Stimulated activated CD8-positive, alpha-beta memory T cell treated with anti-CD3 and anti-CD28 coated beads, Interleukin-4, amount 100 ng/mL, for 1 hour (primary cell): Measurements from ENCODE around the gene IGF2BP3.

ENCODE experiments used
- DNase-seq, 2 donors: peaks; one replicate each; pipeline ENCODE4 v3.0.0-alpha.2; 2020; ENCODE audit warnings: low read depth in 2 of 2, low spot score in 1 of 2

Gene IGF2BP3

DNA sequence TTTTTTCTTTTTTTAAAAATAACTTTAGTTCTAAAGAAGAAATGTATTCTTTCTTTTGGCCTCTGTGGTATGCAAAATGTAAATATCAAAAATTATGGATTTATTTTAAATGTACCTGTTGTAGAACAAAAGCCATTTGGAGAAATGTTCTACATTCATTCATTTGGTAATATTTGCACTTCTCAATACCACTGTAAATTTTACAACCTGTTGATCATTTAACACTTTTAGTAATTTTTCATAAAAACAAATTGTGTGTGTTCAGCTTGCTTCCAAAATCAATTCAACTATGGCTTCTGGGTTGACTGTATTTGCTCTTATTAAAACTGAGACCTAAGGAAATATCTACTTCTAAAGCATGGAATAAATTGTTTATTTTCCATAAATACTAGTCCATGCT is 2.3 kb upstream of the IGF2BP3 start:
- DNase-seq = no peak

DNA sequence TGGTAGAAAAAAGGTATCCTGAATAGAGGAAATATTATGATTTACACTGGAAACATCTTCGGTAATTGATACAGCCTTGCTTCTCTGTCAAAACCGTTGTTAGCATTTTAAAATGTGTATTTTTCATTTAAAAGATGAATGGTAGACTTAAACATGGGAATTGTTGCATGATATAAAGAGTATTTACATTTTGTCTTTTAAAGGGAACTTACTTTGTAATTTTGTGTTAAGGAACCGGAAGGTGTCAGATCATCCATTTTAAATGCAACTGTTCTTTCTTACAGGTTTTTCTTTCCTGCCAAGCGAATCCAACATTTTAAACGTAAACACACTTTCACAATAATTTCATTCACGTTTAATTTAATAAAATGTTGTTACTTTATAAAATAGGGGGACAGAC is 1.8 kb upstream of the IGF2BP3 start:
- no peak for DNase-seq

DNA sequence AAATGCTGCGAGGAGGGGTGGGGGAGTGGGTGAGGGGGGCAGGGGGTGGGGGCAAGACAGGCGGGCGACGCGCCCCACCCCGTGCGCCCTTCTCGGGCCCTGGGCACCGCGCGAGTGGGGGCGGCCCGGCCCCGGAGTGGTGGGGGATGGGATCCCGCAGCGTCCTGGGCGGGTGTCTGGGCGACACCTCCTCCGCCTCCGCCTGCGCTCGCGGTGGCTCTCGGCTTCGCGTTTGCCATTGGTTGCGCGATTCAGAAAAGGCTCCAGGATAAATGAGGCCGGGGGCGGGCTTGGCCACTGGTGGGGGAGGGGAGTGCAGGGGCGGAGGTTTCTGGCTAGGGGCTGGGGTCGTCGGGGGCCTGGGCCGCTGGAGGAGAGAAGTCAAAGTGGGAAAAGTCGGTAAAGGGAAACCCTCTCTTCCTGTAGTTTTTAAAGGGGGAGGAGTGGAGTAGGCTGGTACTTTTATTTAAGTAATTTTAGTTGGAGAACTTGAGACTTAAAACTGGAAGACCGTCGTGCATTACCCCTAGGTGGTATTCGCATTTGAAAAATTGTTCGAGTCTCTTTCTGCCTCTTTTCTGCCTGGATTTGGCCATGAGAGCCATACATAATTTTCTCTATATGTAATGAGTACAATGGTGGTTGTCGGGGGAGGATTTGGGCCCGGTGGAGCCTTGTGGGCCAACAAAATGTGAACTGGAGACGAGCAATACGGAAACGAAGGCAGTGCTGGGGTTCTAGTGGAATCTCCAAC is 992 bp upstream of the IGF2BP3 start:
- DNase-seq = no peak

DNA sequence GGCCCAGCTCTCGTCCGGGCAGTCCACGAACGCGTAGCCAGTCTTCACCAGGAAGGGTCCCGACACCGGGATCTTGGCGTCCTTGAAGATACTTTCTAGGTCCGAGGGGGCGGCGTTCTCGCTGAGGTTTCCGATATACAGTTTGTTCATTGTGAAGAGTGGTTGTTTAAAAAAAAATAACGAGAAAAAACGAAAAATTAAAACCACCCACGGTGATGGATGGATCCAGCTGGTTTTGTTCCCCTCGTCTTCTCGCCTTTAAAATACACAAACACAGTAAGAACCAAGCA is 385 bp downstream of the IGF2BP3 start:
- DNase-seq = no peak

- no peak for DNase-seq
These were observed 936 bp downstream of the IGF2BP3 start for GRCh38 chr7:23469150-23469960.

DNA sequence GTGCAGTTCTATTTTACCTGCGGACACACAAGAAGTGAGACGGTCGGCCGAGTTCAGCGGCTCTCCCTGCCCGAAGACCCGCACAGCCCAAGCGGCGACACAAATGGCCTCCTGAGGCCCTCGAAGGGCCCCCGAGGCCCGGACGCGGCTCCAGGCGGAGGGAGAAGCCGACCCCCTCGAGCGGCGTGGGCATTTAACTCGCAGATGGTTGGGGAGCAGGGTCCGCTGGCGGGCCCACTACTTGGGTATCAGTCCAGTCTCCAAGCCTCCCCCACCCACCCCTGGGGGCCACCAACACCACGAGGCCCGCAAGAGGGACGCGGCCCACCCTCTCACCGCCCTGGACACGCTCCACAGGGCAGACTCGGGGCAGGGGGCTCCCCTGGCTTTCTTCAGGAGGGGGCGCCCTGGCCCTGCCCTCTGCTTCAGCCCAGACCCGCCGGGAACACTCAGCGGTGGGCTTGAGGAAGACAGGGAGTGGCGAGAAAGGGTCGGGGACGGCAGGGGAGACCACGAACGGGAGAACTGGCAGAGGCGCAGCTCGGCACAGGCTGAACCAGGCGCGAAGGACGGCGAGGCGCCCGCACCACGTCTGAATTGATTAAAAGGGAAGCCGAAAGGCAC is 1.7 kb downstream of the IGF2BP3 start:
- no peak for DNase-seq

DNA sequence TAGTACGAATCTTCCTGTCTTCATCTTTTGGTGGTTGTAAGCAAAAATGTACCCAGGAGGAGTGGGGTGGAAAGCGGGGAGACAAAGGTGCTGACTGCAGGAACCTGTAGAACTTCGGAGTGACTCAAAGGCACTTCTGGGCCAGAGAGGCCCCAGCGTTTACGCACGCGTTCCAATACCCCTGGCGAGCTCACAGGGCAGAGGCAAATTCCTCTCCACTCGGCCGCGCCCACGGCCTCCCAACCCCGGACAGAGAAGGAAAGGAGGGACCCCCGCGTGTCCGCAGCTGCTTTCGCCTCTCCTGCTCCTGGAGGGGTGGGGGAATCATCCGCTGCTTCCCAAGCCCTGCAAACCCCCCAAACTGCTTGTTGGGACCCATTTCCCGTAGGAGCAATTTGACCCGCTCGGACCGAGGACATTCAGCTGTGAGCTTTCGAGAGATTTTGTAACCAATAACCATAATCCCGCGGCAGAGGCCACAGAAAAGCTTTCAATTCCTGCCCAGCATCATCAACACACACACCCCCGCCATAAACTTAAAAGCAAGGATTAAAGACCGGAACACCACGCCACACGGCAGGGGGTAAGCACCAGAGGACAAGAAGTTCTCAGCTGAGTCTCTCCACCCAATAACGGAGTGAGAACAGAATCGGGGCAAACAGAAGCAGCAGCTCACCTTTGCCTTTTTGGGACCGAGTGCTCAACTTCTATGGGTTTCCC is 2.3 kb downstream of the IGF2BP3 start:
- no peak for DNase-seq

- no peak for DNase-seq
These were observed 2.9 kb downstream of the IGF2BP3 start for GRCh38 chr7:23467291-23467805.

DNA sequence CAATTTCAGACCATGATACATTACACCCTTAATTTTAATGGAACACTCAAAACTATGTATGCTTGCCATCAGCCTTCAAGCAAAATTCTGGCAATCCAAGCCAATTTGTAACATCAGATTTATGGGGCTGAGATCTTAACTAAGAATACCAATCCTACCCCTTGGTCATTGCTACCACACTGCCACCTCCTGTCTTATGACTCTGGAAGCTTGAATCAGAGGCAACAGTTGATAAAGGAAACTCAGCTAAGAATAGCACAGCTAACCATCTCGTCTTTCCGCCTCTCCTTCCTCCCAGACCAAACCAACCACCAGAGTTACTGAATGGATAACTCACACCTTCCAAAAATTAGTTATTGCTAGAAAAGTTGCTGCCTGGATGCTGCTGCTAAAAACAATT is 7.4 kb downstream of the IGF2BP3 start:
- no peak for DNase-seq

DNA sequence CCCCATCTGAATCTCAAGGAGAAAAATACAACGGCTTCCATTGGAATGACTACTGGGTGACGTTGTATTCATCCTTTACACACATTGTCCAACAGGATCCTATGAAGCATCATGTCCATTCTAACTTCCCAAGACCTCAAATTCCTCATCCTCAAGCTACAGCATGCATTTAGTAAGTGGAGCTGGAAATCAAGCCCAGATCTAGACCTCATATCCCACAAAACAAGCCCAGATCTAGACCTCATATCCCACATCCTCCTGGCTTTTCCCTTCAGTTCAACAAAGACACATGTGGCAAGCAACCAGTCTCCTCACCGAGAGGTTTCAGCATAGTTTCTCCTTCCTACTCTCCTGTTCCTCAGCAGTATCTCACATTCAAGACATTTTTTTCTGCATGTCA is 12.2 kb downstream of the IGF2BP3 start:
- DNase-seq = no peak

DNA sequence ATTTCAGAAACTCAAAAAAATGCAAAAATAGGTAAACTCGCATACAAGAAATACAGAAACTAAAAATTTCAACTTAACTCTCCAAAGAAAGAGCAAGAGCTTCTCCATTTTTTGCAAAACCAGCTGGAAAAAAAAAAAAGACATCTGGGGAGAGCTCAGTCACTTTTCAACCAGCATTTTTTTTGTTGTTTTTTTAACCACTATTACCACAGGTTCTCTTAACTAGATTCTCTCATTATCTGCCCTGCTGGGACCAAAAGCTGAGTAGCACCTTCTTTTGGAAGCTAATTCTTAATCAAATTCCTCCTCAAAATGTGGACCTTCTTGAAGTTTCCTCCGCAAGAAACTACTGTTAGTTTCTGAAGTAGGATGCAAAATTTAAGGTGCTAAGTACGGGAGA is 14.2 kb downstream of the IGF2BP3 start:
- DNase-seq = no peak

GRCh38 chr7:23454881-23455526 is 15.3 kb downstream of the IGF2BP3 start:
- DNase-seq = no peak

DNA sequence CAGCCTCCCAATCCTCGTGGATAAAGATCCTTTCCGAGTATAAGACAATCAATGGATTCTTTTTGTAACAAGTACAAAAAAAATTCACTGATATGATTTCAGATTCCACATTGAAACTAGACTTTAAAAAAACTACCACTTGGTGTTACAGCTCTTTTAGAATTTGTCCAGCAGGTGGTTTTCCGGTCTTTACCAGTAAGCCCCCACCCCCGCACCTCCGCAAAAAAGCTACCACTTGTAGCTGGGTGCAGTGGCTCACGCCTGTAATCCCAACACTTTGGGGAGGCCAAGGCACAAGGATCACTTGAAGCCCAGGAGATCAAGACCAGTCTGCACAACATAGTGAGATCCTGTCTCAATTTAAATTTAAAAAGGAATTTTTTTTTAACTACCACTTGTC is 19.8 kb downstream of the IGF2BP3 start:
- DNase-seq = no peak

DNA sequence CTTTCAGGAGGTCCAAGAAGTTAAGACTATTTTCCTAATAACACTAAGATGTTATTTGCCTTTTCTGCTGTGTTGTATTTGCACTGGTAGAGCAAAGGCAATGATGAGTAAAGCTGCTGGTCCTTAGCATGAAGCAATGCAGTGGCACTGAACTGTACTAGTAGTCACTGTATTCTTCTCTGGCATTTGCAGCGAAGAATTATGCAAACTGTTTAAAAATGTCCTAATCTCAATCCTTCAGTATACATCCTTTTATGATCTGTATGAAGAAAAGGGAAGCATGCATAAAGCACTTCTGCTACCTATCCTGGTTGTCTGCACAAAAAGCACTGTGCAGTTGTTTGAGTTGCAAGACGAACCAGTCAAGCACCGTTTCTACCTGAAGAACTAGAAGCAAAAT is 20.4 kb downstream of the IGF2BP3 start:
- DNase-seq = no peak

DNA sequence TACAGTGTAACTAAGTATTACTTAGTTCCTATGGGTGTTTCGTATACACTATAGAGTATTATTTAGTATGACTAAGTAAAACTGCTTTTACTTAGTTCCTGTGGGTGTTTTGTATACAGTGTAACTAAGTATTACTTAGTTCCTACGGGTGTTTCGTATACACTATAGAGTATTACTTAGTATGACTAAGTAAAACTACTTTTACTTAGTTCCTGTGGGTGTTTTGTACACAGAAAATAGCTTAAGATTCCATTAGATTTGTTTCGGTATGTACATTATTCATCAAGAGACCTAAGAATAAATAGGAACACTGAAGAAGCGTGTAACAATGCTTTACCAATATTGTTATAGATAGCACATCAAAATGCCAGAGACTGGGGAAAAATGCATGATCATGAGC is 25.0 kb downstream of the IGF2BP3 start:
- DNase-seq = no peak

DNA sequence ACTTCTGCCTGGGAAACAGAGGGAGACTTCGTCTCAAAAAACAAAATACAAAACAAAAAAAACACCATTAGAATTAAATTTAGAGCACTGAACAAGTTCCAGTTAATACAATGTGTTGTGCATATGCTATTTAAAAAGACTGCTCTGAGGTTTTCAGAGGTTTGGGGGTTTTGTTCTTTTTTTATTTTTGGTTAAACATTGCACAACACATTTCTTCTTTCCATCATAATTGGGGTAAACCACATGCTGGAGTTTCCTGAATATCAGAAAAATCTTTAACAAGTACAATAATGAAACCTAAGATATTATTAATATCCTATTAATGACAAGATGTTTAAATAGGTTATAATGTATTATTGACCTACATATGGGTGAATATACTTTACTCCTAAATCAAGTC is 26.3 kb downstream of the IGF2BP3 start:
- no peak for DNase-seq

DNA sequence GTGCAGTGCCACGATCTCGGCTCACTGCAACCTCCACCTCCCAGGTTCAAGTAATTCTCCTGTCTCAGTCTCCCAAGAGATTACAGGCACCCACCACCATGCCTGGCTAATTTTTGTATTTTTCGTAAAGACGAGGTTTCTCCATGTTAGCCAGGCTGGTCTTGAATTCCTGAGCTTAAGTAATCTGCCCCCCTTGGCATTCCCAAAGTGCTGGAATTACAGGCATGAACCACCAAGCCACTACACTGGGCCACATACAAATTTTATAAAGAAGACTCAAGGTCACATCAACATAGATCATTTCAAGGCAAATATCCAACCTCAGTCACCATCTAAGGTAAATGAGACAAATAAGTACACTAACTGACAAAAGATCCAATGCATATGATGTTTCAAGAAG is 32.1 kb downstream of the IGF2BP3 start:
- DNase-seq = no peak

- no peak for DNase-seq
These were observed 36.0 kb downstream of the IGF2BP3 start for GRCh38 chr7:23434147-23434917.

- DNase-seq = no peak
These were observed 38.5 kb downstream of the IGF2BP3 start for GRCh38 chr7:23431702-23432199.

GRCh38 chr7:23430893-23431259 is 39.4 kb downstream of the IGF2BP3 start:
- no peak for DNase-seq
